Measurements from ENCODE around the gene CLIC4. TPM values are rescaled to one million over a fixed set of nuclear protein-coding genes. Genes with fewer than 3 reads are reported as not detected.
A peak's percentile ranks its signal among the peaks of the same experiment; 100 is the strongest.

Gene CLIC4
- total RNA-seq, 4 donors from 2014 or later, result 17.3 to 63.5 (median 32.6) TPM

GRCh38 chr1:24865168-24865567 is 119.9 kb downstream of the CLIC4 start:
- Histone ChIP-seq H3K36me3 (no peaks in the 10 kb centered on the region), H3K27ac (peak overlapping the region in 1 of 4 donors; percentile 50), H3K4me1 (peaks cover 0 to 39% (median 0%) of the 10 kb centered on the region in 4 donors), H3K27me3 (no peaks in the 10 kb centered on the region), H3K4me3 (no peak overlapping the region), H3K9me3 (no peaks in the 10 kb centered on the region)
- no peak for TF ChIP-seq POLR2A (IDR thresholded peaks at IDR 0.05)
- TF ChIP-seq, protein P1, sequence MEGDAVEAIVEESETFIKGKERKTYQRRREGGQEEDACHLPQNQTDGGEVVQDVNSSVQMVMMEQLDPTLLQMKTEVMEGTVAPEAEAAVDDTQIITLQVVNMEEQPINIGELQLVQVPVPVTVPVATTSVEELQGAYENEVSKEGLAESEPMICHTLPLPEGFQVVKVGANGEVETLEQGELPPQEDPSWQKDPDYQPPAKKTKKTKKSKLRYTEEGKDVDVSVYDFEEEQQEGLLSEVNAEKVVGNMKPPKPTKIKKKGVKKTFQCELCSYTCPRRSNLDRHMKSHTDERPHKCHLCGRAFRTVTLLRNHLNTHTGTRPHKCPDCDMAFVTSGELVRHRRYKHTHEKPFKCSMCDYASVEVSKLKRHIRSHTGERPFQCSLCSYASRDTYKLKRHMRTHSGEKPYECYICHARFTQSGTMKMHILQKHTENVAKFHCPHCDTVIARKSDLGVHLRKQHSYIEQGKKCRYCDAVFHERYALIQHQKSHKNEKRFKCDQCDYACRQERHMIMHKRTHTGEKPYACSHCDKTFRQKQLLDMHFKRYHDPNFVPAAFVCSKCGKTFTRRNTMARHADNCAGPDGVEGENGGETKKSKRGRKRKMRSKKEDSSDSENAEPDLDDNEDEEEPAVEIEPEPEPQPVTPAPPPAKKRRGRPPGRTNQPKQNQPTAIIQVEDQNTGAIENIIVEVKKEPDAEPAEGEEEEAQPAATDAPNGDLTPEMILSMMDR (IDR thresholded peaks at IDR 0.05), result no peak
- peak in 1 of 3 donors; percentile 20 for DNase-seq

DNA sequence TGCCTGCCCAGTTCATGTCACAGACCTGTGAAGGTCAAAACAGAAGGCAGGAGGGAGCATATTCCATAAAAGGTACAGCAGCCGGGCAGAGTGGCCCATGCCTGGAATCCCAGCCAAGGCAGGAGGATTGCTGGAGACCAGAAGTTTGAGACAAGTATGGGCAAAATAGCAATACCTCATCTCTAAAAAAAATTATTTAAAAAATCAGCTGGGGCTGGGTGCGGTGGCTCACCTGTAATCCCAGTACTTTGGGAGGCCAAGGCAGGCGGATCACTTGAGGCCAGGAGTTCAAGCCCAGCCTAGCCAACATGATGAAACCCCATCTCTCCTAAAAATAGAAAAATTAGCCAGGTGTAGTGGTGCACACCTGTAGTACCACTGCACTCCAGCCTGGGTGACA is 120.3 kb downstream of the CLIC4 start:
- DNase-seq, result peak in 1 of 3 donors; percentile 20
- no peak overlapping the region for H3K27ac ChIP-seq
- no peak overlapping the region for H3K4me3 ChIP-seq
- H3K27me3 ChIP-seq, result no peaks in the 10 kb centered on the region
- H3K9me3 ChIP-seq, result no peaks in the 10 kb centered on the region
- peaks cover 0 to 39% (median 1%) of the 10 kb centered on the region in 4 donors for H3K4me1 ChIP-seq
- no peak for TF ChIP-seq POLR2A (IDR thresholded peaks at IDR 0.05)
- TF ChIP-seq, protein P1 (IDR thresholded peaks at IDR 0.05), result no peak
- H3K36me3 ChIP-seq, result no peaks in the 10 kb centered on the region

- Histone ChIP-seq H3K27ac (no peak overlapping the region), H3K27me3 (no peaks in the 10 kb centered on the region), H3K36me3 (no peaks in the 10 kb centered on the region), H3K9me3 (no peaks in the 10 kb centered on the region), H3K4me3 (no peak overlapping the region), H3K4me1 (peaks cover 0 to 30% (median 3%) of the 10 kb centered on the region in 4 donors)
- peak in 1 of 3 donors; percentile 41 for DNase-seq
- no peak for TF ChIP-seq POLR2A (IDR thresholded peaks at IDR 0.05)
- TF ChIP-seq, protein P1 (IDR thresholded peaks at IDR 0.05), result no peak
Observed at GRCh38 chr1:24866211-24867083, 121.2 kb downstream of the CLIC4 start.

DNA sequence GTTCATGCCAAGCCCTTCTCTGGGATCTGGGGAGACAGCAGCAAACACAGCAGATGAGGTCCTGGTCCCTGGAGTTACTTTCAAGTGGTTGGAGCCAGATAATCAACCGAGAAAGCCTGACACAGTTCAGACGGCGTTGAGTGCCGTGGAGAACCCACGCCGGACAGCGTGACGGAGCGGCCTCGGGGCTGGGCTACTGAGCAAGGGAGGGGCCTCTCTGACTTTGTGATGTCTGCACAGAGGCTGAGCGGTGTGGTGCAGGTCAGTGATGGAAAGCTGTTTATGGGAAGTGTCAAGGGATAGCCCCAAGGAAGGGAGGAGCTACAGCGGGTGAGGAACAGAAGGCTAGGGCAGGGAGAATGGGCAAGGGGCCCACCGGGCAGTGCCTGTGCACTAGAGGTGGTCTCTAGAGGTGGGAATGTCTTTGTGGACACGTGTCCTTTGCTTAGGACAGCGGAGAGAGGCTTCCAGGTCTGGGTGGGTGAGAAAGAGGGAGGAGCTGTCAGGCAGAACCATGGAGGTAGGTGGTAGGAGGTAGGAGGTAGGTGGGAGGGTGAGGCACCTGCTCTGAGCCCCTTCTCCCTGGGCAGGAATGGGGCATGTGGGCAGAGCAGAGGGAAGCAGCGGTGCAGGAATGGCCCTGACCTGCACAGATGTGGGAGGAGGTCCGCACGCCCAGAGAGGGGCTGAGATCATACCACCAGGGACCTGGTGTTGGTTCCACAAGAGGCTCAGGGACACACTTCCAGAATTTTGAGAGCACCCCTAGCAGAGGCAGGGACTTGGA is 122.0 kb downstream of the CLIC4 start:
- DNase-seq, result peak in 1 of 3 donors; percentile 38
- Histone ChIP-seq H3K4me3 (no peak overlapping the region), H3K4me1 (peaks cover 0 to 24% (median 3%) of the 10 kb centered on the region in 4 donors), H3K27me3 (no peaks in the 10 kb centered on the region), H3K9me3 (no peaks in the 10 kb centered on the region), H3K36me3 (no peaks in the 10 kb centered on the region), H3K27ac (no peak overlapping the region)
- TF ChIP-seq, protein P1 (IDR thresholded peaks at IDR 0.05), result no peak
- no peak for TF ChIP-seq POLR2A (IDR thresholded peaks at IDR 0.05)

DNA sequence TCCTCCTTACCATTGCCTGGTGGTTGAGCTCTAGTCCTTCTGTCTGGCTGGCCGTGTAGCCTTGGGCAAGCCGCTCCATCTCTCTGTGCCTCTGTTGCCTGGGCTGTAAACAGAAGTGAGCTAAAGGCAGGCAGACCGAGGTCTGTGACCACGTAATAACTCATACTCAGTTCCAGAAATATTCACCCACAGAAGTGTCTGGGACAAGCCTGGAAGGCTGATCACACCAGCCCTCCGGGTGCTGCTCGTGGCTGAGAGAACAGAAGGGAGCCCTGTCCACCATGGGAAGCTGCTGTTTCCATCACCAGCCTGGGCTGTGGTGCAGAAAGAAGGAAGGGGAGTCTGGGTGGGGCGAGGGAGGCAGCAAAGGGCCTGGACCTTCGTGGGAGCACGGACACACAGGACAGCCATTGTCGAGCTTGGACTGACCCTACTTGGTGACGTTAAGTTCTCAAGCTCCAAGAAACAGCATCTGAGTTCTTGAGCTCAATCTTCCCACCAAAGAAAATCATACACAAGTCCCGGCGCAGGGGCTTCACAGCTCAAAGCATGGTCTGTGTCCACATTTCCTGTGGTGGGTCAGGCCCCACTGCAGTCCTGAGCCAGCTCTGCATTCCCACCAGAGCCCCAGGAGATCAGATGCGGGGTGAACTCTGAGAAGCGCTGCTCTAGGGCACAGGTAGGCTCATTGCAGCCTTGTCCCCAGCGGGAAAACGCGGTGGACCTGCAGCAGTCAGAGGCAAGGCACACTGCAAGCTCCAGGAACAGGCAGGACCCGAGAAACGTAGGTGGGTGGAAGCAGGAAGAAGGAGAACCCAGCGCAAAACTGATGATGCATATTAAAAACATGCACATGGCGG is 123.0 kb downstream of the CLIC4 start:
- peaks cover 0 to 15% (median 3%) of the 10 kb centered on the region in 4 donors for H3K4me1 ChIP-seq
- H3K9me3 ChIP-seq, result no peaks in the 10 kb centered on the region
- no peaks in the 10 kb centered on the region for H3K36me3 ChIP-seq
- H3K27me3 ChIP-seq, result no peaks in the 10 kb centered on the region
- TF ChIP-seq, protein P1 (IDR thresholded peaks at IDR 0.05), result no peak
- no peak for TF ChIP-seq POLR2A (IDR thresholded peaks at IDR 0.05)
- H3K4me3 ChIP-seq, result no peak overlapping the region
- no peak overlapping the region for H3K27ac ChIP-seq
- peak in 1 of 3 donors; percentile 40 for DNase-seq

All from Peyer's patch (tissue), 4 donors.